Epithelial cell of esophagus (primary cell): ENCODE results near the gene LARP6.

Source experiments
- DNase-seq: peaks from one replicate; pipeline ENCODE4 v3.0.0; 2010; ENCODE audit warnings: low read depth
- H3K4me3 ChIP-seq: 2 replicates; pipeline ENCODE4 v1.5.1; 2011; ENCODE audit warnings: mild to moderate bottlenecking, low read length, control low read depth
- CTCF ChIP-seq: IDR thresholded peaks from 2 replicates; pipeline ENCODE4 v1.5.1; 2011; ENCODE audit warnings: low read depth, mild to moderate bottlenecking, low read length, control low read depth, inconsistent platforms; ENCODE audit not compliant: insufficient read depth; ENCODE audit errors: missing control alignments

LARP6 gene

GRCh38 chr15:70853973-70854665 is at the start of gene LARP6:
TSS of gene LARP6 (minus strand) at chr15:70854157. CDS start at chr15:70854088, 69 bp downstream.
- no peak for DNase-seq
- peak within 1 kb of the TSS; percentile 45 for H3K4me3 ChIP-seq
- no peak for TF ChIP-seq CTCF

GRCh38 chr15:70902107-70902506 is 48.1 kb upstream of the LARP6 start:
- TF ChIP-seq CTCF = peak; percentile 1
- peak; percentile 96 for DNase-seq
- H3K4me3 ChIP-seq = no peak overlapping the region

- DNase-seq = peak; percentile 71
- peak overlapping the region; percentile 83 for H3K4me3 ChIP-seq
- peak; percentile 76 for TF ChIP-seq CTCF
Measured at GRCh38 chr15:70892912-70893560, 39.1 kb upstream of the LARP6 start.

- no peak for TF ChIP-seq CTCF
- peak; percentile 92 for DNase-seq
Measured at GRCh38 chr15:70892002-70892911, 38.3 kb upstream of the LARP6 start, which contains the start of the genes LRRC49 and THAP10. TSS of gene LRRC49 (plus strand) at chr15:70892826. CDS start at chr15:70892895, 69 bp downstream. TSS of gene THAP10 (minus strand) at chr15:70892433. CDS start at chr15:70892272, 161 bp downstream.

GRCh38 chr15:70882361-70882760 is 28.4 kb upstream of the LARP6 start:
- no peak overlapping the region for H3K4me3 ChIP-seq
- TF ChIP-seq CTCF = no peak
- DNase-seq = no peak

More at GRCh38 chr15:70892002-70892911, 38.3 kb upstream of the LARP6 start, which contains the start of the genes LRRC49 and THAP10:
- peak within 1 kb of the TSS; percentile 83 for H3K4me3 ChIP-seq

GRCh38 chr15:70880781-70881180 is 26.8 kb upstream of the LARP6 start:
- peak; percentile 35 for DNase-seq
- TF ChIP-seq CTCF = no peak
- no peak overlapping the region for H3K4me3 ChIP-seq
